ENCODE measurements around the gene NDUFS1.

GRCh38 chr2:206160807-206161179 is 1.5 kb upstream of the NDUFS1 start:
- TF ChIP-seq EP300 (IDR thresholded peaks at IDR 0.05; ENCODE audit: low read depth) (no peak), CTCF (IDR thresholded peaks at IDR 0.05) (no peak), POLR2A (IDR thresholded peaks at IDR 0.05) (no peak)

Data from transverse colon (tissue), 3 donors.